ENCODE data around the gene CHKB.
A peak's percentile ranks its signal among the peaks of the same experiment; 100 is the strongest.
"Not testable (repeated sequence)": the region's sequence is repeated elsewhere in the genome, so short reads cannot be mapped to it uniquely, and the experiment has no call there.

Gene CHKB, protein sequence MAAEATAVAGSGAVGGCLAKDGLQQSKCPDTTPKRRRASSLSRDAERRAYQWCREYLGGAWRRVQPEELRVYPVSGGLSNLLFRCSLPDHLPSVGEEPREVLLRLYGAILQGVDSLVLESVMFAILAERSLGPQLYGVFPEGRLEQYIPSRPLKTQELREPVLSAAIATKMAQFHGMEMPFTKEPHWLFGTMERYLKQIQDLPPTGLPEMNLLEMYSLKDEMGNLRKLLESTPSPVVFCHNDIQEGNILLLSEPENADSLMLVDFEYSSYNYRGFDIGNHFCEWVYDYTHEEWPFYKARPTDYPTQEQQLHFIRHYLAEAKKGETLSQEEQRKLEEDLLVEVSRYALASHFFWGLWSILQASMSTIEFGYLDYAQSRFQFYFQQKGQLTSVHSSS

DNA sequence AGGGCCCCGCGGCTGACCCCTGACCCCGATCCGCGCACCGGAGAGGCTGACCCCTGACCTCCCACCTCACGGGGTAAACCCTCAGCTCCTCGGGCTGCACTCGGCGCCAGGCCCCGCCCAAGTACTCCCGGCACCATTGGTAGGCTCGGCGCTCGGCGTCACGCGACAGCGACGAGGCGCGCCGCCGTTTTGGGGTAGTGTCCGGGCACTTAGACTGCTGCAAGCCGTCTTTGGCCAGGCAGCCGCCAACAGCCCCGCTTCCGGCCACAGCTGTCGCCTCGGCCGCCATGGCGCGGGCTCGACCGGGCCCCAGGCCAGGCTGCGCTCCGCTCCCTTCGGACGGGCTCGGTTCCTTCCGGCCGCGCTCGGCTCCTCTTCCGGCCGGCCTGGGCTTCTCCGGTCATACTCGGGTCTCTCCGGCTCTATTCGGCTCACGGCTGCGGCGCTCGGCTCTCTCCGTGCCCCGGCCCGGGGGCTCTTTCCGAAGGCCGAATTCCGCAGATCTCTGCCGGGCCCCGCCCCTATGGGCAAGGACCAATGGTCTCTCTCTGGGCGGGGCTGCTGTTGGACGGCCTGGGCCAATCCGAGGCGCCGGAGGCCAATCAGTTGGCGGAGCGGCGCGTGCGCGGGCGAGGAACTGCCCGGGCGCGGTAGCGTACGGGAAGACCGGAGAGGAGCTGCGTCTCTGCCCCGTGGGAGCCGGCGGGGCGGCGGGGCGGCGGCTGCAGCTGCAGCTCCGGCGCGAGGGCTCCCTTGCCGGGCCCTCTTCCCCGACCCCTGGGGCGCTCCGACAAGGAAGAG lies at the start of gene CHKB:
Gene CHKB, minus strand, starts transcription at position 357 of the 801 bp plus-strand sequence. Its CDS starts 68 bp downstream, at position 289.
- peak; percentile 85 for DNase-seq

DNA sequence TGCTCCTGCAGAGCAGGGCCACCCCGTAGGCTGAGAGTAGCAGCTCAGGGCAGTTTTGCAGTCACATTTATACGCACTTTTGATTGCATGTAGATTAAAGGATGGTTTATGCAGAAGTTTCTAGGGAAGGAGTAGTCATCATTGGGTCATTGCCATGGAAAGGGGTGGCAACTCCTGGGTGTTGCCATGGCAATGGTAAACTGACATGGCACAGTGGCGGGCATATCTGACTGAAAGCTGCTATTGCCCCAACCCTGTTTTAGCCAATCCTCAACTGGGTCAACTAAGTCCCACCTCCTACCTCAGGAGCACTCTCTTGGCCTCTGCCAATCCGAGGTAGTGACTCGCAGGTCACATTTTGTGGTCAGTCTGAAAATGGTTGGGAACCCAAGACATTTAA lies 47.7 kb upstream of the CHKB start:
- DNase-seq, result no peak

GRCh38 chr22:50628543-50629134 lies 46.0 kb upstream of the CHKB start:
- DNase-seq, result no peak

DNA sequence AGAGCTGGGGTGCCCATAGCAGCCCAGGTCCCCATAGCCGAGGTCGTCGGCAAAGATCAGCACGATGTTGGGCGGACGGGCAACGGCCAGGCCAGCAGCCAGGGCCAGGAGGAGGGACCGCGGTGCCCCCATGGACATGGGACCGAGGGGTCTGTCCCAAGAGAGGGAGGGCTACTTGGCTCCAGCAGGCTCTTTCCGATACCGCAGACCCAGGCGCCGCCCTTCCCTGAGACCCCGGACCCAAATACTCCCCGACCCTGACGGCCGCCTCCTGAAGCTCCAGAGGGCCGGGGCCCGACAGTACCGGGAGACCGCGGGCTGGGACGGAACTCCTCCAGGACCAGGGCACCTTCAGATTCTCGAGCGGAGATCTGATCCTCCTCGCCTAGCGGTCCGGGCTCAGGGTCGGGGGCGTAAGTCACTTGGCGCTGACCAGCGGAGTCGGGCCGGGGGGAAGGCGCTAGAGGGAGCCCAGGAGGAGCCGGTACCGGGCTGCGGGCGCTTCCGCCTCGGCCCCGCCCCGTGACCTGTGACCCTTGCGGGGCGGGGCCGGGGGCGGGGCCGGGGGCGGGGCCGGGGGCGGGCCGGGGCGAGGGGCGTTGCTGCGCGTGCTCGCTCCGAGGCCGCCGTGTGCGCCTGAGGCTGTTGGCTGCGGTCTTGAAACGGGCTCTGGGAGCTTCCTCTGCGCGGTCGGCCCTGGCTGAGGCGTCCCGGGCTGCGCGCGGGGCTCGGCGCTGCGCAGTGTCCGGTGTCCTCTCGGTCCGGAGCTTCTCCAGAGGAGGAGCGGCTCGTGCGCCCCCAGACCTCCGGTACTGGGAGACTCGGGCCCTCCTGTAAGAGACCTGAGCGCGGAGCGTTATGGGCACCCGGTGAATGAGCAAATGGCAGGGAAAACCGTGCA lies 45.2 kb upstream of the CHKB start, which contains the start of gene ARSA:
Gene ARSA, minus strand, starts transcription at position 511 of the 901 bp plus-strand sequence. Its CDS starts 373 bp downstream, at position 138.
- DNase-seq, result peak; percentile 38

GRCh38 chr22:50626850-50627641 lies 44.4 kb upstream of the CHKB start:
- DNase-seq, result no peak

- DNase-seq, result no peak
Observed at GRCh38 chr22:50626314-50626849, 43.7 kb upstream of the CHKB start.

GRCh38 chr22:50625568-50626313 lies 43.1 kb upstream of the CHKB start:
- no peak for DNase-seq

DNA sequence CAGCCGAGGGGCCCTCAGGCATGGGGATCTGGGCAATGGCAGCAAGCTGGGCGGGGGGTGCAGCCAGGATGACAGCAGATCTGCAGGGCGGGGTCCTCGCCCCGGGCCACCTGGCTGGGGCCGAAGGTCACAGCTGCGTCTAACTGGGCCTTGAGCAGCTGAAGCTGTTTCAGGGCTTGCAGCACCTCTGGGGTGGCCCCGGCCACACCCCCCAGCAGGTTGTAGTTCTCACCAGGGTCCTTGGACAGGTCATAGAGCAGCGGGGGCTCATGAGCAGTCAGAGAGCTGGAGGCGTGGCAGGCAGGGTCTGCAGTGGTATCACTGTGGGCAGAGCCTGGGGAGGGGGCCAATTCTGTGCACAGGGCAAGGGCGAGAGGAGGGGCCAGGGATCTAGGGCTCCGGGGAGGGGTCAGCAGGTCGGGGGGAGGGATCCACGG lies 42.5 kb upstream of the CHKB start:
- DNase-seq, result no peak

DNA sequence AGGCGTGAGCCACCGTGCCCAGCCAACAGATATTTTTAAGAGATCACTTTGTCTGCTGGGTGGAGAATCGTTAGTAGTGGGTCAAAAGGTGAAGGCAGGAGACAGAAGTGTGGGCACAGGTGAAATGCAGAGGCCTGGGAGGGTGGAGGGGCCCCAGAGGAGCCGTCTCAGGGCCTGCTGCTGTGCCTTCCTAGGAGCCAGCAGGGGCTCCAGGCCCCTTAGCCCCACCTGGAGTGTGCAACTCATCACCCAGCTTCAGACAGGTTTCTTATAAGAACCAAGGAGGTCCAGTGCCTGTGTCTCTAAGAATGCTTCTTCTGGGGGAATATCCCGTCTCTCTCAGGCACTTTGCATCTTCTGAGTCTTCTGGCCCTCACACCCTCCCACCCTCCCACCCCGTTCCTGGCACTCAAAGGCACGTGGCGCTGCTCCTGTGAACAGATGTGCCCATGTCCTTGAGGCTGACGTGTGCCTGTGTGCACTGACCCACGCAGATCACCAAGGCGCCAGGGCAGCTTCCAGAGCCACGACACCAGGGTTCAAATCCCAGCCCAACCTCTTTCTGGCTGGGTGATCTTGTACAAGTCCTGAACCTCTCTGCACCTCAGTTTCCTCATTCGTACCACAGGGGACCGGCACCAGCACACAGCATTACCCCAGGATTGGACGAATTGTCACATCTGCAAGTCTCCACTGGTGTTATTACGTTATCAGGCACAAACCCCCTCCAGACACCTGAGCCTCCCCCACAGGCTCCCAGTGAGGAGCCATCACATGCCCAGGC lies 41.9 kb upstream of the CHKB start:
- DNase-seq, result no peak

DNA sequence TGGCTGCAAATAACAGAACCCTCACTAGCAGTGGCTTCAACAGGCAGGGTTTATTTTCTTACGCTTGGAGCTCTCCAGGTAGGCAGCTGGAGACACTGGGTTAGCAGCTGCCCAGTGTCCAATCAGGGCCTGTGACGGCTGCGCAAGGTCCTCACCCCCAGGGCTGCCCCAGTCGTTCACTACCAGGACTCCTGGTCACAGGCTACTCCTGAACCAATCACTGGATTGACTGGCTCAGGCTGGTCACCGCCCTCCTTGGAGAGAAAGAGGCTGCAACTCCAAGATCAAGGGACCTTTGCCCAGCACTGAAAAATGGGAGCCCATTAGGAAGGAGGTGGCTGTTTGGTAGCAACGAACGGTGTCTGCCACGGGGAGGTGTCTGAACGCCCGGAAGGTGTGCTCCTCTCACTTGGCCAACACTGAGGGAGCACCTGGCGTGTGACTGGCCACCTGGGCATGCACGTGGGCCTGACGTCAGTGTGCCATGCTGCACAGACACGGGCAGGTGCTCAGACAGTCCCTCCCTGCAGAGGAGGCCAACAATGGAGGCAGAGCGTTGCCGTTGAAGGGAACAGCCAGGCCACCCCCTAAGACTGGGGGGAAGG lies 40.2 kb upstream of the CHKB start:
- DNase-seq, result peak; percentile 40

GRCh38 chr22:50621948-50622722 lies 39.5 kb upstream of the CHKB start:
- no peak for DNase-seq

DNA sequence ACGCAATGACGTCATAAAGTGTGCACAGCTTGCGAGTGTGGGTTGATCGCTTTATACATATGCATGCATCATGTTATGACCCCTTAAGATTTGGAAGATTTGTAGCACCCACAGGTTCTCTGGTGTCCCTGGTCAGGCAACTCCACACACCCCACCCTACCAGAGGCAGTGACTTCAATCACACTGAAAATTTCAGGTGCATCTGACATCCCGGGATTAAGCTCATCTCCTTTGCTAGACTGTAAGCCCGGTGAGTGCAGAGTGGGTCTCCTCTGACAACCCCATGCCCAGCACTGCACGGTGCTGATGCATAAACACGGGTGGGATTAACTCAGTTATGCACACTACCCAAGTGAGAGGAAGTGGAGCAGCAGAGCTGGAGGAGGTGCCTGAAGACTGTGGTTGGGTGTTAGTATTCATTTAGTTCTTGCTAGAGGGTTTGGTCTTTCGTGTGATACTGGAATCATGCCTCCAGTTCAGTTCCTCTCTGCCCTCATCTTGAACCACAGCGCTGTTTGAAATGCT lies 38.8 kb upstream of the CHKB start:
- DNase-seq, result no peak

GRCh38 chr22:50620593-50621355 lies 38.1 kb upstream of the CHKB start:
- peak; percentile 19 for DNase-seq

DNA sequence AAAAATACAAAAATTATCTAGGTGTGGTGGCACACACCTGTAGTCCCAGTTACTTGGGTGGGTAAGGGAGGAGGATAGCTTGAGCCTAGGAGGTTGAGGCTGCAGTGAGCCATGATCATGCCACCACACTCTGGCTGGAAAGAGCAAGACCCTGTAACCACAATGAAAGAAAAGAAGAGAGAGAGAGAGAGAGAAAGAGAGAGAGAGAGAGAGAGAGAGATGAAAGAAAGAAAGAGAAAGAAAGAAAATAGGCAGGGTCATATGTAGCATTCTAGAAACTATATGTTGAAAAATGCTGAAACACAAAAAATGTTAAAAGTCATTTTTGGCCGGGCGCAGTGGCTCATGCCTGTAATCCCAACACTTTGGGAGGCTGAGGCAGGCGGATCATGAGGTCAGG lies 31.6 kb upstream of the CHKB start:
- not testable (repeated sequence) for DNase-seq

- no peak for DNase-seq
Observed at GRCh38 chr22:50613291-50613981, 30.8 kb upstream of the CHKB start.

GRCh38 chr22:50612528-50613221 lies 30.0 kb upstream of the CHKB start:
- no peak for DNase-seq
